GM12878 (cell line): Measurements from ENCODE around the gene CD164. TPM values are rescaled to one million over a fixed set of nuclear protein-coding genes. Genes with fewer than 3 reads are reported as not detected.

Experiments used
- CHD4 ChIP-seq: fragments of 200-600 bp; sonication (generic); IDR thresholded peaks from 2 replicates; pipeline ENCODE4 v1.6.1; 2016; ENCODE audit warnings: mild to moderate bottlenecking
- CREM ChIP-seq: IDR thresholded peaks from 2 replicates; pipeline ENCODE4 v1.6.1; 2014; ENCODE audit warnings: antibody characterized with exemption, low read depth
- DPF2 ChIP-seq: fragments of 450-650 bp; IDR thresholded peaks from 2 replicates; pipeline ENCODE4 v1.6.1; 2017; ENCODE audit warnings: mild to moderate bottlenecking
- EZH2 ChIP-seq: IDR thresholded peaks from 2 replicates; pipeline ENCODE4 v1.6.1; 2012; ENCODE audit warnings: low read depth, mild to moderate bottlenecking, control low read depth, inconsistent platforms, low read length, borderline replicate concordance; ENCODE audit not compliant: control insufficient read depth
- IKZF2 ChIP-seq, 2 experiments: fragments of 450-650 bp; IDR thresholded peaks; 2 replicates each; pipeline ENCODE4 v1.6.1; 2017; ENCODE audit warnings: mild to moderate bottlenecking in 2 of 2, moderate library complexity in 2 of 2
- KLF5 ChIP-seq: fragments of 450-650 bp; IDR thresholded peaks from 2 replicates; pipeline ENCODE4 v1.6.1; 2014; ENCODE audit warnings: mild to moderate bottlenecking; ENCODE audit not compliant: partially characterized antibody
- MEF2B ChIP-seq: fragments of 450-650 bp; IDR thresholded peaks from 2 replicates; pipeline ENCODE4 v1.6.1; 2018; ENCODE audit warnings: mild to moderate bottlenecking, moderate library complexity; ENCODE audit not compliant: partially characterized antibody, poor library complexity, severe bottlenecking
- NBN ChIP-seq: fragments of 450-650 bp; IDR thresholded peaks from 2 replicates; pipeline ENCODE4 v1.6.1; 2016
- PAX5 ChIP-seq: IDR thresholded peaks from 2 replicates; pipeline ENCODE4 v1.6.1; 2011; ENCODE audit warnings: low read depth, low read length, borderline replicate concordance
- PML ChIP-seq: IDR thresholded peaks from 2 replicates; pipeline ENCODE4 v1.6.1; 2012; ENCODE audit warnings: low read length, inconsistent platforms
- RBBP5 ChIP-seq: fragments of 200-600 bp; sonication (generic); conservative IDR thresholded peaks from 2 replicates; pipeline ENCODE4 v1.6.1; 2016
- RCOR1 ChIP-seq: conservative IDR thresholded peaks from 2 replicates; pipeline ENCODE4 v1.6.1; 2012; ENCODE audit warnings: low read depth, low read length, improper control_type of control experiment
- RELA ChIP-seq: fragments of 450-650 bp; IDR thresholded peaks from 2 replicates; pipeline ENCODE4 v1.8.0; 2014; ENCODE audit warnings: borderline replicate concordance; ENCODE audit not compliant: partially characterized antibody
- RUNX3 ChIP-seq: IDR thresholded peaks from 2 replicates; pipeline ENCODE4 v1.6.1; 2012; ENCODE audit warnings: low read length, inconsistent platforms
- SIN3A ChIP-seq: IDR thresholded peaks from 2 replicates; pipeline ENCODE4 v1.6.1; 2012; ENCODE audit warnings: low read depth, low read length, improper control_type of control experiment
- SPI1 ChIP-seq: IDR thresholded peaks from 2 replicates; pipeline ENCODE4 v1.6.1; 2011; ENCODE audit warnings: low read depth, mild to moderate bottlenecking, low read length, moderate library complexity, borderline replicate concordance; ENCODE audit not compliant: insufficient read depth
- SREBF2 ChIP-seq: IDR thresholded peaks from 2 replicates; pipeline ENCODE4 v1.6.1; 2012; ENCODE audit warnings: mild to moderate bottlenecking, low read length
- TCF12 ChIP-seq: IDR thresholded peaks from 2 replicates; pipeline ENCODE4 v1.6.1; 2011; ENCODE audit warnings: low read depth, mild to moderate bottlenecking, low read length
- YY1 ChIP-seq: IDR thresholded peaks from 2 replicates; pipeline ENCODE4 v1.6.1; 2011; ENCODE audit warnings: low read depth, mild to moderate bottlenecking, low read length
- ZNF687 ChIP-seq: fragments of 450-650 bp; IDR thresholded peaks from 2 replicates; pipeline ENCODE4 v1.6.1; 2017; ENCODE audit warnings: mild to moderate bottlenecking, moderate library complexity
- polyA plus RNA-seq, 11 experiments: library from polyadenylated mRNA; depleted of rRNA in 4 of 11; unstranded in 6 of 11; stranded (reverse) in 5 of 11; fragments of >200 nt; fragmentation: Nextera tagmentation in 4 of 11; fragmentation: Illumina TruSeq in 1 of 11; extraction: Ambion mirVana in 4 of 11; extraction: Trizol in 1 of 11; gene quantifications; 1 replicate in 1 of 11; 2 replicates in 10 of 11; pipeline versions ENCODE4 v1.2.1 to v1.2.3, GENCODE V29; 2011 to 2016; ENCODE audit warnings: inconsistent platforms in 2 of 11, missing spikeins in 2 of 11, low read depth in 1 of 11
- total RNA-seq, 4 experiments: library from RNA; depleted of rRNA in 3 of 4; stranded (reverse); fragments of >200 nt in 3 of 4; fragmentation: Illumina TruSeq in 1 of 4; extraction: Trizol in 1 of 4; gene quantifications; 2 replicates each; pipeline versions ENCODE4 v1.2.1 to v1.2.3, GENCODE V29; 2013 to 2021
- TF ChIP-seq, protein P1 (sequence below): IDR thresholded peaks from 2 replicates; pipeline ENCODE4 v1.6.1; 2011; ENCODE audit warnings: low read depth, mild to moderate bottlenecking, low read length, moderate library complexity, borderline replicate concordance; ENCODE audit errors: extremely low read depth

CD164 gene
- total and polyA plus RNA-seq, 10 of the 15 experiments (the other 5 are each of a cell fraction or from before 2014, with no cell fraction given) = 145 to 447 (median 211) TPM

- no peak for TF ChIP-seq SPI1
- TF ChIP-seq SIN3A = no peak
- peak; percentile 42 for TF ChIP-seq MEF2B
- TF ChIP-seq PAX5 = peak; percentile 81
- no peak for TF ChIP-seq RCOR1
- peak; percentile 90 for TF ChIP-seq RUNX3
- TF ChIP-seq, protein P1, sequence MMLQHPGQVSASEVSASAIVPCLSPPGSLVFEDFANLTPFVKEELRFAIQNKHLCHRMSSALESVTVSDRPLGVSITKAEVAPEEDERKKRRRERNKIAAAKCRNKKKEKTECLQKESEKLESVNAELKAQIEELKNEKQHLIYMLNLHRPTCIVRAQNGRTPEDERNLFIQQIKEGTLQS = no peak
- no peak for TF ChIP-seq EZH2
- no peak for TF ChIP-seq SREBF2
- no peak for TF ChIP-seq YY1
- TF ChIP-seq ZNF687 = no peak
- no peak for TF ChIP-seq KLF5
- TF ChIP-seq TCF12 = no peak
- TF ChIP-seq CREM = peak; percentile 43; the same call in 1 of the 2 replicates
- TF ChIP-seq CHD4 = no peak
- peak; percentile 74 for TF ChIP-seq DPF2
- TF ChIP-seq RELA = no peak
- TF ChIP-seq RBBP5 = no peak
- peak; percentile 79 for TF ChIP-seq PML
- peak; percentile 82 for TF ChIP-seq NBN
- peak; percentile 76 to 79 for TF ChIP-seq IKZF2 (IDR thresholded peaks at IDR 0.05)
Observed at GRCh38 chr6:109373762-109374161, 8.5 kb downstream of the CD164 start (continued).
